Epithelial cell of proximal tubule (primary cell): ENCODE measurements around the gene PNPO. TPM values are rescaled to one million over a fixed set of nuclear protein-coding genes. Genes with fewer than 3 reads are reported as not detected.

Experiments used
- DNase-seq: peaks from one replicate; pipeline ENCODE4 v3.0.0-alpha.2; 2011; ENCODE audit warnings: low read depth
- H3K4me3 ChIP-seq: 2 replicates; pipeline ENCODE4 v1.5.1; 2011; ENCODE audit warnings: low read depth, mild to moderate bottlenecking, low read length
- CTCF ChIP-seq: conservative IDR thresholded peaks from 2 replicates; pipeline ENCODE4 v1.5.1; 2012; ENCODE audit warnings: low read depth, mild to moderate bottlenecking, low read length
- total RNA-seq: library from RNA; depleted of rRNA; stranded (reverse); fragments of >200 nt; gene quantifications from 2 replicates; pipeline ENCODE4 v1.2.3, GENCODE V29; 2015

Gene PNPO
- total RNA-seq, 1 donor from 2014 or later, result 39.5 TPM

DNA sequence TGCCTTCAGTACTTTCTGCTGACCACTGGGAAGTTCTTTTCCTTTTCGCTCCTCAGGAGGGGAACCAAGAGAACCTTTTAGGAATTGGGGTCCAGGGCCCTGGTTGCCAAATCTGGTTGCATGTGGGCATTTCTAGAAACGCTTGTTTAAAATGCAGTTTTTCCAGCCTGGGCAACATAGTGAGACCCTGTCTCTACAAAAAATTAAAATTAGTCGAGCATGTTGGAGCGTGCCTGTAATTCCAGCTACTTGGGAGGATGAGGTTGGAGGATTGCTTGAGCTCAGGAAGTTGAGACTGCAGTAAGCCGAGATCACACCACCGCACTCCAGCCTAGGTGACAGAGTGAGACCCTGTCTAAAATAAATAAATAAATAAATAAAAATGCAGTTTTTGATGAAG lies 1.2 kb downstream of the PNPO start:
- DNase-seq, result no peak
- TF ChIP-seq CTCF, result no peak
- peak overlapping the region; percentile 90 for H3K4me3 ChIP-seq

- H3K4me3 ChIP-seq, result no peak overlapping the region
- TF ChIP-seq CTCF, result no peak
- no peak for DNase-seq
These were observed 3.7 kb downstream of the PNPO start for GRCh38 chr17:47945080-47945479.

GRCh38 chr17:47945529-47946508 lies 4.4 kb downstream of the PNPO start:
- no peak overlapping the region for H3K4me3 ChIP-seq
- DNase-seq, result no peak
- TF ChIP-seq CTCF, result no peak

- no peak for TF ChIP-seq CTCF
- no peak for DNase-seq
- H3K4me3 ChIP-seq, result no peak overlapping the region
These were observed 5.1 kb downstream of the PNPO start for GRCh38 chr17:47946516-47946915.

GRCh38 chr17:47946929-47947397 lies 5.6 kb downstream of the PNPO start:
- H3K4me3 ChIP-seq, result no peak overlapping the region
- TF ChIP-seq CTCF, result peak; percentile 90
- peak; percentile 64 for DNase-seq

GRCh38 chr17:47948706-47949196 lies 7.4 kb downstream of the PNPO start:
- peak overlapping the region; percentile 27 for H3K4me3 ChIP-seq
- peak; percentile 69 for DNase-seq
- TF ChIP-seq CTCF, result no peak
